GM18498 (cell line): ENCODE data around the gene GNA12.
"Not testable (repeated sequence)": the region's sequence is repeated elsewhere in the genome, so short reads cannot be mapped to it uniquely, and the experiment has no call there.

Source experiments
- ATAC-seq: cut with Tn5 transposase; IDR thresholded peaks from one replicate; pipeline ENCODE4 v1.9.1; 2021; ENCODE audit warnings: mild to moderate bottlenecking, moderate library complexity; ENCODE audit not compliant: unreplicated experiment

GNA12 gene

DNA sequence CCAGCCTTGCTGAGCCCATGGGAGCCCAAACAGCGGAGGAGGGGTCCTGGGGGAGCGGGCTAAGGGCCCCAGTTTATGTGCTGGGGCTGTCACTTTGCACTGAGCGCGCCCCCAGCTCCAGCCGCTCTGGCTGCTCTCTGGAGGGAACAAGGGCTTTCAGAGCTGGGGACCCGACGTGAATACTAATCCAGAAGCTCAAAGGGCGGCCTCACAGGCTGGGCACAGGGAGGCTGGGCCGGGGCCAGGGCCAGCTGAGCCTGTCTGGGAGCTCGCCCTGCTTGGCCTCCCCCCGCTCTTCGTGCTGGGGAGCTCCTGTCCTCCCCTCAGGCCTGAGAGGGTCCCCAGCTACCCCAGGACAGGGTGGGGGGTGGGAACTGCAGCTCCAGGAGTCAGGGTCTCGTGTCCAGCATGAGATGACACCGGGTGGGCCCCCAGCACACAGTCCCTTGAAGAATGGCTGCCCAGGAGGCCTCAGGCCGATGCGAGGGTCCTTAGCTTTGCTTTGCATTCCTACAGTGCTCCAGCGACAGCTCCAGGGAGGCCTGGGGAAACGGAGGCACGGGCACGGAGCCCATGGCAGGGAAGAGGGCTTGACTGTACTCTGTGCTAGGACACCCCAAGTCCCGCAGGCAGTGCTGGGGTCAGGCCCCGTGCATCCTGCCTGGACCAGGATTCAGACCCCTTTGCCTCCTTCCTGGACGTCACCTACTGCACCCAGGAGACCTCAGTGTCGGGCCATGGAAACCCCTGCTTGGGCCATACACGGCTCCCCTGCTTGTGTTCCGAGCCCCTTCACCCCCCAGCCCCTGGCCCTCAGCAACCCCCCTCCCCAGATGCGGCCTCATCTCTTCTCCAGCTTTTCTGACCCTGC is 161.9 kb downstream of the GNA12 start:
- no peak for ATAC-seq

- no peak for ATAC-seq
Observed at GRCh38 chr7:2680792-2681490, 163.2 kb downstream of the GNA12 start.

DNA sequence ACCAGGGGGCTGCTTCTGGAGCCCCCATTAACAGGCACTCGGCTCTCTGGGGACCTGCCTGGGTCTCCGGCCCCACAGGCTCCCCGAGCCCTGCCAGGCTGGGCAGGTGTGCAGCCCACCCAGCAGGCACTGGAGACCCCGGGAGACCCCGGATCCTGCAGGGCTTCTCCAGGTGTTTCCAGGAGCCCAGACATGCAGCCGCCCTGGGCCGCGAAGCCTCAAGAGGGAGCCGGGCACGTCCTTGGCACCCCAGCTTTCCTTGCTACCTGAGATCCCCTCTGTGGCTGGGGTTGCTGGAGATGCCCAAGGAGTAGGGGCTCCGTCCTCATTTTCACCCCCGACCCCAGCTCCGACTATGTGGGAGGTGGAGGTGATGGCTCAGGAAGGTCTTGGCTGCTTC is 163.9 kb downstream of the GNA12 start:
- ATAC-seq, result no peak

- ATAC-seq, result not testable (repeated sequence)
Observed at GRCh38 chr7:2679135-2680127, 164.7 kb downstream of the GNA12 start.

DNA sequence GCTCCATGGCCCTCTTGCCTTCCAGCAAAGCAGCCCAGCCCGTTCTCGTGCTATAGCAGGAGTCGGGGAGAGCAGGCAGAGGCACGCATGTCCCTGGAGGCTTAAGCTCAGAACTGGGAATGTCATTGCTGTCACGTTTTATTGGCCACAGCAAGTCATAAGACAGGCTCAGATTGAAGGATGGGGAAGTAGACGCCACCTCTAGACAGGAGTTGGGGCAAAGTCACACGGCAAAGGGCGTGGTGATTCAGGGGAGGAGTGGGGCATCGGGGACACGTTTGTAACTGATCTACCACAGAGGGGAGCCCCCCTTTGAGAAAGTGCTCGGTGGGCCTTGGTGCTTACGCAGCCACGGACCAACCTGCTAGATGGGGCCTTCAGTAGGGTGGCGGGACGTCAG is 165.7 kb downstream of the GNA12 start:
- not testable (repeated sequence) for ATAC-seq
